K562 (cell line): ENCODE results near the gene NFATC2. TPM values are rescaled to one million over a fixed set of nuclear protein-coding genes. Genes with fewer than 3 reads are reported as not detected.

ENCODE experiments used
- CXXC5 ChIP-seq: fragments of 250-450 bp; sonication (Bioruptor Pico); IDR thresholded peaks from 2 replicates; pipeline ENCODE4 v1.8.0; 2022; ENCODE audit warnings: inconsistent platforms, mild to moderate bottlenecking, moderate library complexity
- EHMT2 ChIP-seq: fragments of 450-650 bp; IDR thresholded peaks from 2 replicates; pipeline ENCODE4 v1.6.1; 2018; ENCODE audit warnings: antibody characterized with exemption
- GTF2E2 ChIP-seq: fragments of 200-800 bp; sonication (Bioruptor generic); IDR thresholded peaks from 2 replicates; pipeline ENCODE4 v1.6.1; 2016; ENCODE audit warnings: missing genetic modification characterization, missing compliant biosample characterization
- KDM5B ChIP-seq: fragments of 200-600 bp; sonication (generic); IDR thresholded peaks from 2 replicates; pipeline ENCODE4 v1.6.1; 2012; ENCODE audit warnings: low read depth, mild to moderate bottlenecking, moderate library complexity, low read length, control low read depth, inconsistent platforms; ENCODE audit not compliant: insufficient replicate concordance
- KLF1 ChIP-seq: fragments of 450-650 bp; IDR thresholded peaks from 2 replicates; pipeline ENCODE4 v1.6.1; 2016; ENCODE audit warnings: missing genetic modification characterization, missing compliant biosample characterization
- MCM2 ChIP-seq: fragments of 450-650 bp; IDR thresholded peaks from 2 replicates; pipeline ENCODE4 v1.6.1; 2017; ENCODE audit warnings: low read depth, mild to moderate bottlenecking
- NR2C2 ChIP-seq, 2 experiments: fragments of 200-800 bp in 1 of 2; sonication (Bioruptor generic) in 1 of 2; sonication (generic) in 1 of 2; formaldehyde crosslinking in 1 of 2; IDR thresholded peaks; 2 replicates each; pipeline versions ENCODE4 v1.6.1 to v1.8.0; 2016 to 2022; ENCODE audit warnings: mild to moderate bottlenecking in 1 of 2, missing compliant biosample characterization in 1 of 2, missing genetic modification characterization in 1 of 2, missing genetic modification reagents in 1 of 2
- POLR2H ChIP-seq: IDR thresholded peaks from 2 replicates; pipeline ENCODE4 v1.6.1; 2016; ENCODE audit warnings: missing genetic modification characterization, low read depth, mild to moderate bottlenecking, control low read depth, missing compliant biosample characterization, moderate library complexity
- PPARD ChIP-seq: fragments of 250-450 bp; sonication (Bioruptor Pico); IDR thresholded peaks from 2 replicates; pipeline ENCODE4 v1.8.0; 2022; ENCODE audit warnings: inconsistent platforms, mild to moderate bottlenecking, moderate library complexity
- RB1 ChIP-seq: fragments of 450-650 bp; IDR thresholded peaks from 2 replicates; pipeline ENCODE4 v1.6.1; 2017; ENCODE audit warnings: low read depth, mild to moderate bottlenecking
- THRB ChIP-seq: fragments of 450-650 bp; formaldehyde crosslinking; conservative IDR thresholded peaks from 2 replicates; pipeline ENCODE4 v1.4.0; 2022; ENCODE audit warnings: mild to moderate bottlenecking, missing genetic modification characterization
- USF1 ChIP-seq: sonication (generic); formaldehyde crosslinking; IDR thresholded peaks from 2 replicates; pipeline ENCODE4 v1.9.0; 2022; ENCODE audit warnings: mild to moderate bottlenecking, missing genetic modification reagents
- XRCC5 ChIP-seq: fragments of 200-400 bp; formaldehyde crosslinking; IDR thresholded peaks from 2 replicates; pipeline ENCODE4 v1.6.1; 2017; ENCODE audit warnings: low read depth, mild to moderate bottlenecking, low read length
- ZBTB7A ChIP-seq: IDR thresholded peaks from 2 replicates; pipeline ENCODE4 v1.6.1; 2011; ENCODE audit warnings: low read depth, mild to moderate bottlenecking, low read length, moderate library complexity, borderline replicate concordance; ENCODE audit not compliant: control insufficient read depth
- ZKSCAN3 ChIP-seq: fragments of 250-450 bp; sonication (Bioruptor Pico); IDR thresholded peaks from 2 replicates; pipeline ENCODE4 v1.4.0; 2020
- ZNF140 ChIP-seq: fragments of 250-450 bp; sonication (Bioruptor Pico); IDR thresholded peaks from 2 replicates; pipeline ENCODE4 v1.8.0; 2021; ENCODE audit warnings: moderate library complexity, mild to moderate bottlenecking, inconsistent platforms
- ZNF174 ChIP-seq: fragments of 250-450 bp; sonication (Bioruptor Pico); IDR thresholded peaks from 2 replicates; pipeline ENCODE4 v1.4.0; 2020; ENCODE audit warnings: mild to moderate bottlenecking
- ZNF277 ChIP-seq: fragments of 250-450 bp; sonication (Bioruptor Pico); IDR thresholded peaks from 2 replicates; pipeline ENCODE4 v1.8.0; 2022; ENCODE audit warnings: inconsistent platforms, mild to moderate bottlenecking, moderate library complexity, borderline replicate concordance
- ZNF398 ChIP-seq: fragments of 250-450 bp; sonication (Bioruptor Pico); IDR thresholded peaks from 2 replicates; pipeline ENCODE4 v1.8.0; 2021; ENCODE audit warnings: moderate library complexity, mild to moderate bottlenecking, inconsistent platforms
- ZNF507 ChIP-seq: conservative IDR thresholded peaks from 2 replicates; pipeline ENCODE4 v1.6.1; 2017; ENCODE audit warnings: missing genetic modification characterization, missing compliant biosample characterization
- ZNF707 ChIP-seq: fragments of 250-450 bp; sonication (Bioruptor Pico); conservative IDR thresholded peaks from 2 replicates; pipeline ENCODE4 v1.8.0; 2022; ENCODE audit warnings: inconsistent platforms, mild to moderate bottlenecking, moderate library complexity
- ZSCAN32 ChIP-seq: fragments of 450-650 bp; formaldehyde crosslinking; IDR thresholded peaks from 2 replicates; pipeline ENCODE4 v1.4.0; 2020; ENCODE audit warnings: mild to moderate bottlenecking, moderate library complexity
- polyA plus RNA-seq, 8 experiments: library from polyadenylated mRNA; depleted of rRNA in 4 of 8; stranded (reverse) in 5 of 8; unstranded in 3 of 8; fragments of >200 nt; fragmentation: Nextera tagmentation in 2 of 8; fragmentation: Illumina TruSeq in 1 of 8; extraction: Ambion mirVana in 2 of 8; extraction: Trizol in 1 of 8; gene quantifications; 2 replicates each; pipeline versions ENCODE4 v1.2.1 to v1.2.3, GENCODE V29; 2011 to 2014; ENCODE audit warnings: inconsistent platforms in 1 of 8, missing spikeins in 1 of 8
- total RNA-seq, 7 experiments: library from RNA; depleted of rRNA in 6 of 7; stranded (reverse); fragments of >200 nt in 6 of 7; fragmentation: Illumina TruSeq in 2 of 7; extraction: Trizol in 2 of 7; gene quantifications; 2 replicates each; pipeline versions ENCODE4 v1.2.1 to v1.2.3, GENCODE V29; 2011 to 2021; ENCODE audit warnings: low replicate concordance in 1 of 7

The NFATC2 gene
- total and polyA plus RNA-seq, 9 of the 15 experiments (the other 6 are each of a cell fraction or from before 2014, with no cell fraction given): 1.9 to 11.2 (median 3.0) TPM

GRCh38 chr20:51338692-51339440 is 203.7 kb downstream of the NFATC2 start (continued):
- peak; percentile 95 for TF ChIP-seq CXXC5 (CRISPR knock-in tag)
- peak; percentile 92 for TF ChIP-seq ZNF140 (CRISPR knock-in tag)
- TF ChIP-seq EHMT2: peak; percentile 16; the same call in 1 of the 2 replicates
- TF ChIP-seq KDM5B: no peak
- no peak for TF ChIP-seq RB1
- TF ChIP-seq ZNF174: peak; percentile 99
- peak; percentile 96 for TF ChIP-seq PPARD
- TF ChIP-seq ZKSCAN3 (CRISPR knock-in tag): peak; percentile 94
- TF ChIP-seq ZNF707 (CRISPR knock-in tag): peak; percentile 87
- TF ChIP-seq THRB: peak; percentile 99
- no peak for TF ChIP-seq USF1 (CRISPR knock-in tag)
- TF ChIP-seq ZNF277 (CRISPR knock-in tag): no peak
- no peak for TF ChIP-seq XRCC5
- TF ChIP-seq ZBTB7A: peak; percentile 27; the same call in 1 of the 2 replicates
- peak; percentile 96 for TF ChIP-seq ZNF398
- TF ChIP-seq GTF2E2: peak; percentile 99
- TF ChIP-seq MCM2: no peak
- TF ChIP-seq ZNF507 (tag): peak; percentile 81
- peak; percentile 96 for TF ChIP-seq ZSCAN32 (CRISPR knock-in tag)
- TF ChIP-seq KLF1: peak; percentile 91
- TF ChIP-seq POLR2H (tag): peak; percentile 90
- no peak for TF ChIP-seq NR2C2 (CRISPR knock-in tag; IDR thresholded peaks at IDR 0.05)
- TF ChIP-seq NR2C2 (tag; IDR thresholded peaks at IDR 0.05): peak; percentile 93
